Mucosa of descending colon (tissue), 3 donors: ENCODE data around the gene GPR179. TPM values are rescaled to one million over a fixed set of nuclear protein-coding genes. Genes with fewer than 3 reads are reported as not detected.
"Not testable (repeated sequence)": the region's sequence is repeated elsewhere in the genome, so short reads cannot be mapped to it uniquely, and the experiment has no call there.

Experiments used
- ATAC-seq: fragments of 200-7000 bp; cut with Tn5 transposase; one replicate; pipeline ENCODE4 v1.9.1; 2020; ENCODE audit warnings: mild to moderate bottlenecking, moderate library complexity
- DNase-seq, 3 donors: peaks; one replicate each; pipeline ENCODE4 v3.0.0-alpha.2; 2020
- H3K36me3 ChIP-seq: fragments of 200-600 bp; one replicate; pipeline ENCODE4 v1.8.0; 2021; ENCODE audit warnings: low read depth, mild to moderate bottlenecking
- H3K4me1 ChIP-seq: fragments of 200-600 bp; one replicate; pipeline ENCODE4 v1.8.0; 2021; ENCODE audit warnings: low read depth, mild to moderate bottlenecking
- H3K4me3 ChIP-seq: fragments of 200-600 bp; one replicate; pipeline ENCODE4 v1.8.0; 2021; ENCODE audit warnings: mild to moderate bottlenecking
- H3K9me3 ChIP-seq: fragments of 200-600 bp; one replicate; pipeline ENCODE4 v1.8.0; 2021; ENCODE audit warnings: mild to moderate bottlenecking
- intact Hi-C, 2 donors: fragments of 100-400 bp; cut with DNase I in 1 of 2; cut with micrococcal nuclease in 1 of 2; formaldehyde crosslinking; loops; one replicate each; pipeline versions ENCODE4 v1.11.0 to v1.11.1; 2022; cut with DNase I, micrococcal nuclease
- total RNA-seq, 3 donors: library from RNA; stranded (reverse); fragmentation: NEBNext Ultra II Directional in 2 of 3; extraction: Animal tissue kit (Norgen Biotek cat#: 25700) in 2 of 3; gene quantifications; one replicate each; pipeline versions ENCODE4 v1.2.1 to v1.2.4, GENCODE V29; 2021 to 2023
- TF ChIP-seq, protein P1 (sequence below): fragments of 200-600 bp; IDR thresholded peaks from one replicate; pipeline ENCODE4 v1.8.0; 2022; ENCODE audit warnings: antibody characterized with exemption, mild to moderate bottlenecking
- donor health status: DM: no; HTN: no; CAD: no; lungs with moderate emphysema.
- donor health status: DM: no; HTN: no; CAD: no.
- donor health status: DM: no; HTN: yes; CAD: no.

GPR179 gene
- total RNA-seq, 3 donors from 2014 or later: 0.02 to 0.38 (median 0.09) TPM

GRCh38 chr17:38315497-38315896 is 28.3 kb downstream of the GPR179 start:
- H3K36me3 ChIP-seq: no peaks in the 10 kb centered on the region
- H3K4me3 ChIP-seq: no peak overlapping the region
- H3K4me1 ChIP-seq: no peaks in the 10 kb centered on the region
- intact Hi-C loops: no loop called here
- no peak for ATAC-seq
- DNase-seq: no peak
- TF ChIP-seq, protein P1, sequence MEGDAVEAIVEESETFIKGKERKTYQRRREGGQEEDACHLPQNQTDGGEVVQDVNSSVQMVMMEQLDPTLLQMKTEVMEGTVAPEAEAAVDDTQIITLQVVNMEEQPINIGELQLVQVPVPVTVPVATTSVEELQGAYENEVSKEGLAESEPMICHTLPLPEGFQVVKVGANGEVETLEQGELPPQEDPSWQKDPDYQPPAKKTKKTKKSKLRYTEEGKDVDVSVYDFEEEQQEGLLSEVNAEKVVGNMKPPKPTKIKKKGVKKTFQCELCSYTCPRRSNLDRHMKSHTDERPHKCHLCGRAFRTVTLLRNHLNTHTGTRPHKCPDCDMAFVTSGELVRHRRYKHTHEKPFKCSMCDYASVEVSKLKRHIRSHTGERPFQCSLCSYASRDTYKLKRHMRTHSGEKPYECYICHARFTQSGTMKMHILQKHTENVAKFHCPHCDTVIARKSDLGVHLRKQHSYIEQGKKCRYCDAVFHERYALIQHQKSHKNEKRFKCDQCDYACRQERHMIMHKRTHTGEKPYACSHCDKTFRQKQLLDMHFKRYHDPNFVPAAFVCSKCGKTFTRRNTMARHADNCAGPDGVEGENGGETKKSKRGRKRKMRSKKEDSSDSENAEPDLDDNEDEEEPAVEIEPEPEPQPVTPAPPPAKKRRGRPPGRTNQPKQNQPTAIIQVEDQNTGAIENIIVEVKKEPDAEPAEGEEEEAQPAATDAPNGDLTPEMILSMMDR: no peak
- no peaks in the 10 kb centered on the region for H3K9me3 ChIP-seq

- intact Hi-C loops, H3K36me3 ChIP-seq, H3K9me3 ChIP-seq, H3K4me1 ChIP-seq: not testable (repeated sequence)
- peak within 1 kb of the TSS; percentile 14 for H3K4me3 ChIP-seq
- peak; percentile 99 for ATAC-seq
- DNase-seq: peak; percentile 98 to 99 (median 98)
Observed at GRCh38 chr17:38296834-38297517, 46.8 kb downstream of the GPR179 start, which contains the start of gene MRPL45. TSS of gene MRPL45 (plus strand) at chr17:38297168. CDS start at chr17:38297184, 16 bp downstream.

DNA sequence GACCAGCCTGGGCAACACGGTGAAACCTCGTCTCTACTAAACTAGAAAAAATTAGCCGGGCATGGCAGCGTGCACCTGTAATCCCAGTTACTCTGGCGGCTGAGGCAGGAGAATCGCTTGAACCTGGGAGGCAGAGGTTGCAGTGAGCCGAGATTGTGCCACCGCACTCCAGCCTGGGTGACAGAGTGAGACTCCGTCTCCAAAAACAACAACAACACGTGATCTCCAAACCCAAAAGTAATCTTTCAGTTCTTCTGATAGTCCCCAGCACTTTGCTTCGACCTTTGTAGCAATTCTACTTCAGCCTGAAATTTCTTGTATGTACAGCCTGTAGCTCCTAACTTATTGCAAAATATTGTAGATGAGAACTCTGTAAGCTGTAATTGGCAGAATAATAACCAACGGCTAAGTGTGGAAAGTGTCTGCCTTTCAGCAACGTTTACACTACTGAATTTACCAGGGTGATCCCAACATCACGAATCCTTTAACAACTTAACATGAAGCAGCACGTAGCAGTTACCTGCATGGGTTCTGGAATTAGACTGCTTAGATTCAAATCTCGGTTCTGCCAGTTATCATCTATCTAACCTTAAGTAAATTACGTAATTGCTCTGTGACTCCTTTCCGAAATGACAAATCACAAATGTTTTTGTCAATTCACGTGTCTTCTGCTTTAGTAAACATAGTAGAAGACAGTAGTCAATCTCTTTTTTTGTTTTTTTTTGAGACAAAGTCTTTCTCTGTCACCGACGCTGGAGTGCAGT is 48.0 kb downstream of the GPR179 start:
- ATAC-seq, intact Hi-C loops: not testable (repeated sequence)

DNA sequence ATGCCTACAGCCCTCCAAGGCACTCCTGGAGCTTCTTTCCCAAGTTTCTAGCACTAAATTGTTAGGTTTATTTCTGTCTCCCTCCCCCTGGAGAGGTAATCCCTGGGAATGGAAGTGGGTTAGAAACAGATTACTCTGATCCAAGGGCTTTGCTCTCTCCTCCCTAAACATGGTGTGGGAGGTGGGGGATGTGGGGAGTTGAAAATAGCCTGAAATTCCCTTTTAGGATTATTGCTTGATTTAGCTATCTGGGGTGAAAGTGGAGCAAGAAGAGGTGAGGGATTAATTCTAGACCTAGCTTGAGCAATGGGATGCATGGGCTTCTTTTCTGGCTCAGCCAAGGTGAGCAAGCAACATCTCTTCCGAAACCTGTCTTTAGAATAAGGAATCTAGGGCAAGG is 54.0 kb downstream of the GPR179 start:
- ATAC-seq, H3K36me3 ChIP-seq, H3K4me3 ChIP-seq, DNase-seq, H3K4me1 ChIP-seq, intact Hi-C loops, H3K9me3 ChIP-seq: not testable (repeated sequence)

More for the DNA sequence above, 48.0 kb downstream of the GPR179 start:
- H3K4me3 ChIP-seq, DNase-seq, H3K36me3 ChIP-seq, H3K9me3 ChIP-seq, H3K4me1 ChIP-seq: not testable (repeated sequence)

DNA sequence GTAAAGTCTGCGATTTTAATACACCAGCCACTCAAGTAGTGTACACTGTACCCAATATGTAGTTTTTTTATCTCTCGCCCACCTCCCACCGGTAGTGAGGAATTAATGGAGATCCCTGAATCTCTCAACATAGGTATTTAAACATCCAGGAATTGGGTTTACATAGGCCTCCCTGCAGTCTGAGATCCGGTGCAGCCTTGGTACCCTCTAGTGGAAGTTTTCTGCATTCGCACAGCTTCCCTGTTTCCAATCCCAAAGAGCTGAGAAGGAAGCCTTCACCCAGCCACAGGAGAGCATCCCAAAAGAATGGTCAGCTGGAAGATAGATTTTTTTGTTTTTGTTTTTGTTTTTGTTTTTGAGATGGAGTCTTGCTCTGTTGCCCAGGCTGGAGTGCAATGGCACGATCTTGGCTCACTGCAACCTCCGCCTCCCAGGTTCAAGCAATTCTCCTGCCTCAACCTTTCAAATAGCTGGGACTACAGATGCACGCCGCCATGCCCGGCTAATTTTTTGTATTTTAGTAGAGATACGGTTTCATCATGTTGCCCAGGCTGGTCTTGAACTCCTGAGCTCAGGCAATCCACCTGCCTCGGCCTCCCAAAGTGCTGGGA is 55.4 kb downstream of the GPR179 start:
- H3K36me3 ChIP-seq, H3K4me1 ChIP-seq, H3K4me3 ChIP-seq, H3K9me3 ChIP-seq, intact Hi-C loops, DNase-seq: not testable (repeated sequence)
- ATAC-seq: peak; percentile 80

DNA sequence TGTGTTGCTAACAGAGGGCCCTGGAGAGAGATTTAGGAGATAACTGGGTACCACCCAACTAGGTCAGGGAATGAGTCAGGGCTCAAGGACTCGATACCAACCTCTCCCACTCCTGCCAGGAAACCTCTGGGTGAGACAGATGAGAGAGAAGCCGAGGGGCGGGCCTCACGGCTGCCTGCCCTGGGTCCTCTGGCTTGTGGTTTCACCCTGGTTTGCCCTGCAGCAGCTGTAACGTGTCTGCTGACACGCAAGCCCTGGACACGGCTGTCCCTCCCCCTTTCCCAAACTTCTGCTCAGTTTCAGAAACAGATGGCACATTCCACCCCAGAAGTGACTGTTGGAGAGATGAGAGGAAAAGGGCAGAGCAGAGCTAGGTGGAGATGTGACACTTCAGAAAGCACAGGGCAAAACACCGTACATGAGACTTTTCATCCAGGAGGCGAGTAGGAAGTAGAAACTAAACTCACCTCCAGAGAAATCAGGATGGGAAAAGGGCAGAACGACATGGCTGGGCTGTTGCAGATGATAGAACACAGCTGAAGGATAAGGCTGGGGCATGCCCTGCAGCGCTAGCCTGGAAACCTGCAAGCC is 57.2 kb downstream of the GPR179 start:
- H3K4me1 ChIP-seq, H3K4me3 ChIP-seq, intact Hi-C loops, H3K9me3 ChIP-seq, H3K36me3 ChIP-seq: not testable (repeated sequence)
- DNase-seq: peak in 2 of 3 donors; percentile 50 to 71
- ATAC-seq: peak; percentile 95

DNA sequence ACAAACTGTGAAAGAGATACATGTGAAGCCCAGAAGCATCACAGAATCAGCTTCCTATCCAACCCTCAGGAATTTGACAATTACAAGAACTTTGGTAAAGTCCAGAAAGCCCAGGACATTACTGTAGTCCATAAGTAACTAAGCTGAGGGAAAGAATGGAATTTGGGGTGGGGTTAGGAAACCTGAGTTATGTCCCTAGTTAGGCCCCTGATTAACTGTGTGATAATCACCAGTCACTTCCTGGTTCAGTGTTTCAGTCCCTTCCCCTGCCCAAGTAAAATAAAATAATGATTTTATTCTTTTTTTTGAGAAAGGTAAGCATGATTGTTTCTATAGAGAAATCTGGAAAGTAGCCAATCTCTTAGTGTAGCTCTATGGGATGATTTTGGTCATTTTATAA is 57.8 kb downstream of the GPR179 start:
- ATAC-seq: peak; percentile 35
- H3K4me3 ChIP-seq, intact Hi-C loops, DNase-seq, H3K9me3 ChIP-seq, H3K4me1 ChIP-seq, H3K36me3 ChIP-seq: not testable (repeated sequence)

Other genes with a start within 250 kb of the GPR179 start
- gene TBC1D3E, start 216.0 kb downstream of the GPR179 start, total RNA-seq: not detected
- not detected for gene TBC1D3, start 151.4 kb downstream of the GPR179 start, total RNA-seq
- 10 to 100 TPM; 25.7 to 28.1 (median 27.9) TPM for gene MRPL45, start 46.8 kb downstream of the GPR179 start, total RNA-seq
- gene SOCS7, start 7.9 kb upstream of the GPR179 start, total RNA-seq: 10 to 100 TPM; 11.4 to 26.2 (median 16.1) TPM
- gene ARHGAP23, start 84.5 kb upstream of the GPR179 start, total RNA-seq: 10 to 100 TPM in 2 of 3 donors, 1 to 10 TPM in 1; 6.1 to 44.6 (median 12.6) TPM